ENCODE measurements around the gene ZNF169.
"Not testable (repeated sequence)": the region's sequence is repeated elsewhere in the genome, so short reads cannot be mapped to it uniquely, and the experiment has no call there.

GRCh38 chr9:94348754-94349153 lies 89.7 kb downstream of the ZNF169 start:
- not testable (repeated sequence) for TF ChIP-seq CTCF (IDR thresholded peaks at IDR 0.05); TCF7 (CRISPR knock-in tag; IDR thresholded peaks at IDR 0.05; ENCODE audit: low read depth); MLX (CRISPR knock-in tag; IDR thresholded peaks at IDR 0.05); ATF6 (CRISPR knock-in tag; IDR thresholded peaks at IDR 0.05); PREB (CRISPR knock-in tag; IDR thresholded peaks at IDR 0.05; ENCODE audit: borderline replicate concordance); CREB1 (CRISPR knock-in tag; IDR thresholded peaks at IDR 0.05); ZNF425 (CRISPR knock-in tag; conservative IDR thresholded peaks at IDR 0.05); JUN (CRISPR knock-in tag; IDR thresholded peaks at IDR 0.05); ZNF281 (CRISPR knock-in tag; IDR thresholded peaks at IDR 0.05); NR3C1 (CRISPR knock-in tag; conservative IDR thresholded peaks at IDR 0.05; ENCODE audit: low read depth); IRF2 (CRISPR knock-in tag; IDR thresholded peaks at IDR 0.05; ENCODE audit: borderline replicate concordance, low read depth); ZNF416 (CRISPR knock-in tag; IDR thresholded peaks at IDR 0.05); RELA (CRISPR knock-in tag; IDR thresholded peaks at IDR 0.05; ENCODE audit: borderline replicate concordance)

Data from WTC11 (cell line).